ENCODE data around the gene CORO7.

The CORO7 gene

DNA sequence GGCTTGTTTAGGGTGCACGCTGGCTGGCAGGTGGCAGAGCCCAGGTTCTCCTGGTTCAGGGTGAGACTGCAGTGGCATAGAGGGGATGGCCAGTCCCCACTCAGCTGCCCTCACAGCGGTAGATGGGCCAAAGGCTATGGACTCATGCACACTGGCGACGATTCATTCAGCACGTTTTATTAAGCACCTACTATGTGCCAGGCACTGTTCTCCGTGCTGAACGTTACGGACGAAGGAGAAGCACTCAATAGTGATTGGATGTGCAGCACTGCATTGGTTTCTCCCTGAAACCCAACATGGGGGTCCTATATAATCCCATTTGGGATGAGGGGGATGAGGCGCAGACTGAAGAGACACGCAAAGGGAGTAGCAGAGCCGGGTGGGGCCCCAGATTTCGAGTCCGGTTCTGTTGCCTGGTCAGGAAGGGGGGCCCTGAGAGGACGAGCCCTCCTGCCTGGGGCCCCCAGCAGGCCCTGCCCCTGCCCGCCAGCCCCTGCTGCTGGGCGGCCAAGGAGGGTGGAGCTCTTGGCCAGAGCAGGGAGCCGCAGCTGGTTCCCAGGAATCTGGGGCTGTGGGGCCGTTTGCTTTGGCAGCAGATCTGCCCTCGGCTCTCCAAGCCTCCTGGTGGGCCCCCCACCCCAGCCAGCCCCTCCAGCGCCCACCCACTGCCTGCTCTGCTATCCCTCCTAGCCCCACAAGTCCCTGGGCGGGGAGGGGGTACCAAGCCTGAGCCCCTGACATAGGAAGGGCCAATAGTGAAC, 91.7 kb downstream of the CORO7 start:
- no peak for TF ChIP-seq POLR2A (IDR thresholded peaks at IDR 0.05; ENCODE audit: low read depth, low read length)
- FAIRE-seq (no peak), DNase-seq (ENCODE audit: insufficient read length, low spot score) (no peak)

DNA sequence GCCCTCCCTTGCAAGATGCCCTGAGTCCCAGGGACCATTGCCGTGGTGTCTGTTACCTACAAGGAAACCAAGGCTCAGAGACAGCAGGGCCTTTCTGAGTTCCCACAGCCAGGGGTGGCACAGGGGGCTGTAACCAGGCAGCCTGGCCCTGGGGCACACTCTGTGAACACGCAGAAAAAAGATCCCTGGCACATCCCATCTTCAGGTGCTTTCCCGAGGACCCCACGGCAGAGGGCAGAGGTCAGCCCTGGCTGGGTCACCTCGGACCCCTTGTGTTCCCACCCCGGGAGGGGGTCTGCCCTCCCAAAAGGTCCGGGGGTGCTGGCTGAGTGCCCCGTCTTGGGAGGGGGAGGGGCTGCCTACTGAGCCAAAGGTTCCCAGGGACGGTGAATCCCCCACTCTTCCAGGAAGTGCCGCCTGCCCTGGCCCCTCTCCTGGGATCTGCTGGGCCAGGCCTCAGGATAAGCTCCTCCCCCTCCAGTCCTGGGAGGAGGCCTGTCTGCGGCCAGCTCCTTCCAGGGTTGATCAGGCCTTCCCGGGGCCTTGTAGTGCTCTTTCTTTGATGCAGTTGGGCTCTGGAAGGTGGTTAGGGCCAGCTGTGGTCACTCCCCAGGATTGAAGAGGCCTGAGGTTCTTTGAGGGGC, 92.4 kb downstream of the CORO7 start:
- FAIRE-seq (no peak), DNase-seq (ENCODE audit: insufficient read length, low spot score) (no peak)
- TF ChIP-seq POLR2A (IDR thresholded peaks at IDR 0.05; ENCODE audit: low read depth, low read length), result no peak

DNA sequence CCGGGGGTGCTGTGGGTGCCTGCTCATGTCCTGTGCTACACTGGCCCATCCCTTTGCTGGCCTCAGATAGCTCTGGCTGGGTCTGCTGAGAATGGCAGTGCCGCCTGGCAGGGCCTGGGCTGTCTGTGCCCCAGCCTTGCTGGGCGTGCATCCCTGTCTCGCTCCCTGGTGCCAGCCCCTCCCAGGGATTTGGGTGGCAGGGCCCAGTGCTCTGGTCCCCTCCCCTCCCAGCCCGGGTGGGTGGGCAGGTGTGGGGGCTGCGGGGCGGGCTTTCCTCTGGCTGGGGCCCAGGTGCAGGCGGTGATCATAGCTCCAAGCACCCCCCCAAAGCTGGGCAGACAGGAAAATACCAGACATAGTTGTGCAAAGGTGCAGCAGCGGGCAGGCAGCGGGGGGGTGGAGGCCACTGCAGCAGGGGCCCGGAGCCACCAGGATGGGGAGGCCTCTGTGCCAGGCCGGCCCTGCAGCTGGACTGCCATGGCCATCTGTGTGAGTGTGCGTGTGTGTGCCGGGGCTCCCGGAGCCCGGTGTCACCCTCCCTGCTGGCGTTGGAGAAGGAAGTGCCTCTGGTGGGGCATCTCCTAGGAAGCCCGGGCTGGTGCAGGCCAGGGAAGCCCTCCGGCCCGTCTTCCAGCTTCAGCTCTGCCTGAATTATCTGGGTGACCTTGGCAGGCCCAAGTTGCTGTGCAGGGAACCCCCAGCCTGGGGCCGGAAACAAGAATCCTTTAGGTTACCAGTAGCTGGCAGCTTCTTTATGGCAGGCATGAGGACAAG, 93.1 kb downstream of the CORO7 start:
- no peak for FAIRE-seq
- DNase-seq (ENCODE audit: insufficient read length, low spot score), result no peak
- TF ChIP-seq POLR2A (IDR thresholded peaks at IDR 0.05; ENCODE audit: low read depth, low read length), result no peak

DNA sequence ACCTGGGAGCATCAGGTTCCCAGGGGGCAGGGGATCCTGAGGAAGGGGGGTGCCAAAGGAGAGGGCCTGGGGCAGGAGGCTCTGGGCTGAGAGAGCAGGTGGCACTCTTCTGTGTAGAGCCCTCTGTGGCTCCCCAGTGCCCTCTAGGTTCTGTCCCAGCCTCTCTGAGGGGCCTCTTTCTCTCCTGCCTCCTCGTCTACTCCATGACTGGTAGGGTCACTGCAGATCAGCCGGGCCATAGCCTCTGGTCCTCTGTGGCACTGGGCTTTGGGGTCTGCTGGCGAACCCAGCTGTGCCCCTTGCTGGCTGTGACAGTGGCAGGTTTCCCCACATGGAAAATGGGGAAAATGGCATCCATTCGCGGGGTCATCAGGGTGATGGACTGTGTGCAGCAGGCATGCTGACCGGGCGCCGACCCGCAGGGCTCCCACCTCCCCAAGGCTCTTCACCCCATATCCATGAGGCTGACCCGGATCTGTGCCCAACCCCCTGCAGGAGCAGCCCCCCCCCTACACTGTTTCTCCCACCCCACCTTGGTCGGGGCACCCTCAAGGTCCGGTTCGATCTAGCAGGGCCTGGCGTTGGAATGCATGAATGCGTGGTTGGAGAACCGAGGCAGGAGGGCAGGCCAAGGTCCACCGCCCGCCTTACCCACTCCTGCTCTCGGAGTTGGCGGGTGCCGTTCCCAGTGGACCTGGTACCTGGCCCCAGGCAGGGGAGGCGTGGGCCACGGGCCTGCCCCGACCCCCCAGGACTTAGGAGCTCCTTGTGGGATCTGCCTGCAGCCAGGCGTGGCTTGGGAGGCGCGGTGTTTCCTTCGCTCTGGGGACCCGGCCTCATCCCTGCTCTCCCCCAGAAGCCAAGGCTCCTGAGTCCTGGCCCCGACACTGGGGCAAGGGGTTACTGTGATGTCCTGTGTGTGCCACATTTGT, 94.0 kb downstream of the CORO7 start:
- no peak for TF ChIP-seq POLR2A (IDR thresholded peaks at IDR 0.05; ENCODE audit: low read depth, low read length)
- DNase-seq (ENCODE audit: insufficient read length, low spot score), result no peak
- FAIRE-seq, result no peak

DNA sequence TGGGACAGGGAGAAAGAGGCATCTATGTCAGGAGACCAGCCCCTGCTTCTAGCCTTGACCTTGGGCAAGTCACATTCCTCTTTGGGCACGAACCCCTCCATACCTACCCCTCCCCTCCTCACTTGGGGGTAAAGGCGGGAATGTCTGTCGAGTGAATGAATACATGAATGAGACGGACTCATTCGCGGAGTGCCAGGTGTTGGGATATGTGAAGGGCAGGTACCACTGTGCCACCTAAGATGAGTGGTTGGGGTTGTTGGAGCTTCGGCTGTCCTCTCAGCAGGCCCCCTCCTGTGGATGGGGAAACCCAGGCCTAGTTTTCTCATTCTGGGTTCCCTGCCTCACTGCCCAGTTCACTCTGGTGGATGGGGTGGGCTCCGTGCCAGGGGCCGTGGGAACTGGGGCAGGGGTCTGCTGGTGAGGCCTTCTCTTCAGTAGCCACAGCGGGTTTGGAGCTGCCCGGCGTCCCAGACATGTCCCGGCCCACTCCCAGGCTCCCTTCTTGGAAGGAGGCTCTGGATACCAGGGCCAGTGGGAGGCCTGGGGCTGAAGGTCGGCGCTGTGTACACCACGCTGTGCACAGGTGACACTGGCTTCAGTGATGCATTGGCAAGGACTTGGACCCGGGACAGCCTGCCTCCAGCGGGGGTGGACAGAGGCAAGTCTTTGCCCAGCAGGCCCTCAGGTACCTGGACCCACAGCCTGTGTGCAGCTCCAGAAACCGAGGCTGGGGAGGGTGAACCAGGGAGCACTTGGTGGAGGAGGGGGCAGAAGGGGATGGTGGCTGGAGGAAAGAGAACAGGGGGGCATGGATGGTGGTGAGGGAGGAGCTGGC, 94.9 kb downstream of the CORO7 start:
- FAIRE-seq (no peak), DNase-seq (ENCODE audit: insufficient read length, low spot score) (no peak)
- TF ChIP-seq POLR2A (IDR thresholded peaks at IDR 0.05; ENCODE audit: low read depth, low read length), result no peak

DNA sequence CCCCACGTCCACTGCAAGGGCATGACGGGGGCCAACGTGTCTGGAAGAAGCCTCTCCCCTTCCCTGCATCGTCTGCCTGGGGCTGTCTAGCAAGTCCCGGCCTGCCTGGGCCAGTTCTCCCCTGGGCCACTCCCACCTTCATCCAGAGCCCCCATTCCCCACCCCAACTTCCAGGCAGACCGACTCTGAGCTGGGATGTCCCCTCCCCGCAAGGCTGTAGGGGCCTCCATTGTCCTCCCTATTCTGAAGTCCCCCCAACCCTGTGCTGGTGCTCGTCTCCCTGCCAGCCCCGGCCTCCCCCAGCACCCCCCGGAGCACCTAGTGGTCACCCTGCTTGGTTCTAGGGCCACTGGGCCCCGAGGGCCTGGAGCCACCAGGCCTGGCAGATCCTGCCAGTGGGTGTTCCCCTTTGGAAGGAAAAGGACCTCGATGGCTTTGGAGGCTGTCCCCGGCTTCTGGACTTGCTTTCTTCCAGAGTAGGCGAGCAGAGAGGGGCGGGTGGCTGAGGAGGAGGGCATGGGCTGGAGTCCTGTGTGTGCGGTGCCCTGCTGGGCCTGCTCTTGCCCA, 95.7 kb downstream of the CORO7 start:
- FAIRE-seq (no peak), DNase-seq (ENCODE audit: insufficient read length, low spot score) (no peak)
- TF ChIP-seq POLR2A (IDR thresholded peaks at IDR 0.05; ENCODE audit: low read depth, low read length), result no peak

DNA sequence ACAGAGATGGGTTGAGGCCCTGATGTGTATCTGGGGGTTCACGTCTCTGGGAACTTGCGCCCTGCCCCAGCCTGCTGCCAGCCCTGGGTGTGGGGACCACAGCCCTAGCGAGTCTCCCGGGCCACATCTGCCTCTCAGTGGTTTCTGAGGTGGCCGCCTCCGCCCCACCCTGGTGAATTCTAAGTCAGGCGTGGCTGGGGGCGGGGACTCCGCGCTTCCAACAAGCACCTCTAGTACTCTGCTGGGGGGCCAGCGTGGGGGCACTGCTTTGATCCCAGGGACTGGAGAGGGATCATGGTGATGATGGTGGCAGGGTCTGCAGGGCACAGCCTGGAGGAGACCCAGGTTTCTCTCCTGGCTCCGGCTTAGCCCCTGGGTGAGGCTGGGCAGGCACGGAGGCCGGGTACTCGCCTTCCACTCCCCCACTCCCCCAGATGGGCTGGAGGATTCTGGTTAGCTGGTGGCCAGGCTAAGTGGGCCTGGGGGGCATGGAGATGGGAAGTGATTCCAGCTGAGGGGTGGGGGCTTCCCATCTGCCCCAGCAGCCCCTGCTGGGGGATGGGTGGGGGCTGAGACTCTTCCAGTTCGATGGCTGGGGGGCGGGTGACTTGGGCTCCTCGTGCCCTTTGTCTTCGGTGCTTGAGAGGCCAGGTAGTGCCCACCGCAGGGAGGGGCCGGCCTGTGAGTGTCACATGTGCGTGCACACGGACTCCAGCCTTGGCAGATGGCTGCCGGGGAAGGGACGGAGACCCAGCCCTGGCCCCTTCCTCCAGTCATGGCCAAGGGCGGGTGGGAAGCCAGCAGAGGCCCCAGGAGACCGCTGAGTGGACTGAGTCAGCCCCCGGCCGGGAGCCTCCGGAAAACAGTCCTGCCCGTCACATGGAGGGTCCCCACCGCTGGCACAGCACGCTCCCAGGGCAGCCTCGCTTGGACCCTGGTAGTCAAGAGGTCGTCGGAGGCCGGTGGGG, 96.7 kb downstream of the CORO7 start:
- no peak for TF ChIP-seq POLR2A (IDR thresholded peaks at IDR 0.05; ENCODE audit: low read depth, low read length)
- DNase-seq (ENCODE audit: insufficient read length, low spot score), result no peak
- no peak for FAIRE-seq

DNA sequence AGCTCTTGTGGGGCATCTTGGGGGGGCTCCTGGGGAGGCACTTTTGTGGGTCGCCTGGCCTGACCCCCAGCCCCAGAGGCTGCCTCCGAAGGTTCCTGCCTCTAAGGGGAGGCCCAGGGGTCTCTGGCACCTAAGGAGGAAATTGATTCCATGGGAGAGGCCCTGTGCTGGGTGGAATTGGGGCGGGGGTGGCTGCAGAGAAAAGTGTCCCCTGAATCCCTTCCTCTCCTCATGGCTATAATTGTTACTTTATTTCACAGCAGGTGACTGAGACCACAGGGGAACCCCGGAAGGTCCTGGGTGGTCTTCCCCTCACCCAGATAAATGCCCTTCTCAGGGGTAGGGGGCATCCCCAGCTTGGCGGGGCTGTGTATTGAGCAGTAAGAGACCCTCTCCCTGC, 97.4 kb downstream of the CORO7 start:
- FAIRE-seq (no peak), DNase-seq (ENCODE audit: insufficient read length, low spot score) (no peak)
- no peak for TF ChIP-seq POLR2A (IDR thresholded peaks at IDR 0.05; ENCODE audit: low read depth, low read length)

DNA sequence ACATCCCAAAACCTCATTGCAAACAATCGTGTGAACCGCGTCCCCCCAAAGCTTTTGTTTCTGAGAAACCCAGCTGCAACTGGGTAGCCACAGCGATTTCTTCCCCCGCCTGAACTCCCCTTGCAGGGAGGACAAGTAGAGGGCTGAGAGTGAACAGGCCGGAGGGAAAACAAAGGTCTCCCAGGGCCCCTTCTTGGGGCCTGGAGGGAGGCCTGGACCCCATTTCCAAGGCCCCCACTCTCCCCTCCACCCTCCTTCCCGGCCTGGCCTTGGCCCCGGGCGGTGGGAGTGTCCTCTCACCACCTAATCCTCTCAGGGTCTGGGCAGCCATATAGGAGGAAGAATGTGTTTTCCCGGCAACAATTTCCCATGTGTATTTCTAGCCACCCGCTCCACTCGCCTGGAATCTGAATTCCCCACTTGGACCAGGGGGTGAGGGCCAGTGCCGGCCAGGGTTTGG, 97.9 kb downstream of the CORO7 start:
- no peak for TF ChIP-seq POLR2A (IDR thresholded peaks at IDR 0.05; ENCODE audit: low read depth, low read length)
- FAIRE-seq (no peak), DNase-seq (ENCODE audit: insufficient read length, low spot score) (no peak)

DNA sequence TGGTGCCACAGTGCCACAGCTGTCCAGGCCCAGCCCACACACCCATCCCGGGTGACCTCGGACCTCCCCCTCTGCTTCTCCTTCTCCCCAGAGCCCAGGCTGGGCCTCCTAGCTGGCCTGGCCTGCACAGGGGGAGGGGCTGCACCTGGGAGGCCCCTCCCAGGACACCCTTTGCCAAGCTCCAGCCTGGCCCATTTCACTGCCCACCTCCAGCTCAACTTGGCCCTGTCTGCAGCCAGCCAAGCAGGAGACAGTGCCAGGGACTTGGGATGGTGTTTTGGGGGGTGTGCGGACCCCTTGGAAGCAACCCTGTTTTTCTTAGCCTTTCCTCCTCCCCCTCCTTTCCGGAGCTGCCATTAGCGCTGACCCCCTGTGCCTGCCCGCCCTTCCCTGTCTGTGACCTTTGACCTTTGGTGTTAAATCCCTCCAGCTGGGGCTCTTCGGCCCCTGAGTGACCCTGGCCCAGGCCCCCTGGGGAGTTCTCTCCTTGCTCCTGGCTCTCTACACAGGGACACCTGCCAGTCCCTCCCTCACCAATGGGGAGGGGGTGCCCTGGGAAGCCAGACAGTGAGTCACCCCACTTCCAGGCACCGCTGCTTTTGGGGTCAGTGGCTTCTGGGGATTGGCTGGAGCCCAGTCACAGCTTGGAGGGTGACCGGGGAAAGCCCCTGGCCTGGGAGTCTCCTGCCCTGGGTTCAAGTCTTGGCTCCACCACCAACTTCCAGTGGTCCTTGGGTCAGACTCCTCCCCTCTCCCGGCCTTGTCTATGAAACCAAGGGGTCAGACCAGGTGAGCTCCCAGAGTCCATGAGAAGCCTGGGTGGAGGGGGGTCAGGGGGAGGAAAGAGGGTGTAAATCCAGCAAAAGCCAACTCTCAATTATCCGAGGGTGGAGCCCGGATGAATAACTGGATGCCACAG, 98.6 kb downstream of the CORO7 start:
- peak; percentile 80 for DNase-seq (ENCODE audit: insufficient read length, low spot score)
- FAIRE-seq, result no peak
- TF ChIP-seq POLR2A (IDR thresholded peaks at IDR 0.05; ENCODE audit: low read depth, low read length), result no peak

Data from H54 (cell line).